ENCODE results near the gene LINC01488.

Gene LINC01488

DNA sequence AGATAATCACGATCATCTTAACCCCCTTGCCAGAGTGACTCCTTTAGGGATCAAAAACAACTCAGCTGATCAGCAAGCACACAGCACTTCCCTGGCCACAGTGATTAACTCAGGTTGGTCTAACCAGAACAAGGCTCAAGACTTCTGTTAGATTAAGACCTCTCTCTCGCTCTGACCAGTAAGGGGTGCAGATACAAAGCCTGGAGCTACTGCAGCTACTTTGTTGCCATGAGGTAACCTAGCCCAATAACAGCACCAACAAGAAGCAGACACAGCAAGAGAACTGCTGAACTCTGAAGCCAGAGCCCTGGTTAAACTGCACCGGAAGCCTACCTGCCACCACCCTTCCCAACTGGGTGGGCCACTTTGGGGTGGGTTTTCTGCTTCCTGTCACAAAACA lies 42.0 kb downstream of the LINC01488 start:
- Histone ChIP-seq H3K36me3 (ENCODE audit: control insufficient read depth in 2 of 2, insufficient read depth in 1 of 2, low read length in 2 of 2) (no peaks in the 10 kb centered on the region), H3K9me3 (ENCODE audit: control insufficient read depth, insufficient read depth, low read depth, low read length) (no peaks in the 10 kb centered on the region), H3K4me3 (ENCODE audit: low read depth, low read length) (no peak overlapping the region), H3K4me1 (ENCODE audit: control insufficient read depth, insufficient read depth, low read length) (no peaks in the 10 kb centered on the region), H3K27ac (ENCODE audit: extremely low read depth, low read depth, low read length) (no peak overlapping the region)
- ChIA-PET POLR2A (no interaction called here), CTCF (no interaction called here)
- TF ChIP-seq ZFHX2 (tag by site-specific recombination; conservative IDR thresholded peaks at IDR 0.05) (no peak), ZNF530 (tag by site-specific recombination; IDR thresholded peaks at IDR 0.05; ENCODE audit: low read depth) (no peak), ZBTB48 (tag by site-specific recombination; IDR thresholded peaks at IDR 0.05) (no peak), ZNF561 (tag by site-specific recombination; IDR thresholded peaks at IDR 0.05; ENCODE audit: borderline replicate concordance) (no peak)

- TF ChIP-seq, protein P1, sequence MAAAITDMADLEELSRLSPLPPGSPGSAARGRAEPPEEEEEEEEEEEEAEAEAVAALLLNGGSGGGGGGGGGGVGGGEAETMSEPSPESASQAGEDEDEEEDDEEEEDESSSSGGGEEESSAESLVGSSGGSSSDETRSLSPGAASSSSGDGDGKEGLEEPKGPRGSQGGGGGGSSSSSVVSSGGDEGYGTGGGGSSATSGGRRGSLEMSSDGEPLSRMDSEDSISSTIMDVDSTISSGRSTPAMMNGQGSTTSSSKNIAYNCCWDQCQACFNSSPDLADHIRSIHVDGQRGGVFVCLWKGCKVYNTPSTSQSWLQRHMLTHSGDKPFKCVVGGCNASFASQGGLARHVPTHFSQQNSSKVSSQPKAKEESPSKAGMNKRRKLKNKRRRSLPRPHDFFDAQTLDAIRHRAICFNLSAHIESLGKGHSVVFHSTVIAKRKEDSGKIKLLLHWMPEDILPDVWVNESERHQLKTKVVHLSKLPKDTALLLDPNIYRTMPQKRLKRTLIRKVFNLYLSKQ (tag by site-specific recombination; IDR thresholded peaks at IDR 0.05; ENCODE audit: borderline replicate concordance): no peak
- TF ChIP-seq ATF2 (tag by site-specific recombination; IDR thresholded peaks at IDR 0.05; ENCODE audit: low read depth) (no peak), ZNF561 (tag by site-specific recombination; IDR thresholded peaks at IDR 0.05; ENCODE audit: borderline replicate concordance) (no peak), KLF1 (tag by site-specific recombination; IDR thresholded peaks at IDR 0.05) (no peak), ZSCAN30 (tag by site-specific recombination; IDR thresholded peaks at IDR 0.05) (no peak), ZNF610 (tag by site-specific recombination; IDR thresholded peaks at IDR 0.05; ENCODE audit: borderline replicate concordance) (no peak), ZNF776 (tag by site-specific recombination; IDR thresholded peaks at IDR 0.05; ENCODE audit: borderline replicate concordance) (no peak), SALL2 (tag by site-specific recombination; IDR thresholded peaks at IDR 0.05; ENCODE audit: borderline replicate concordance) (no peak), ZNF792 (tag by site-specific recombination; IDR thresholded peaks at IDR 0.05) (no peak), ZBTB26 (tag by site-specific recombination; optimal IDR thresholded peaks at IDR 0.05) (no peak), ZNF560 (tag by site-specific recombination; IDR thresholded peaks at IDR 0.05; ENCODE audit: borderline replicate concordance) (no peak), ZNF157 (tag by site-specific recombination; IDR thresholded peaks at IDR 0.05) (no peak), PRDM1 (tag by site-specific recombination; IDR thresholded peaks at IDR 0.05) (no peak), SP2 (tag by site-specific recombination; IDR thresholded peaks at IDR 0.05) (no peak), ZNF223 (tag by site-specific recombination; IDR thresholded peaks at IDR 0.05) (no peak), ZFP3 (tag by site-specific recombination; IDR thresholded peaks at IDR 0.05; ENCODE audit: low read depth) (no peak)
- no peaks in the 10 kb centered on the region for H3K4me1 ChIP-seq (ENCODE audit: control insufficient read depth, insufficient read depth, low read length)
- no peak overlapping the region for H3K4me3 ChIP-seq (ENCODE audit: low read depth, low read length)
- no peak overlapping the region for H3K27ac ChIP-seq (ENCODE audit: extremely low read depth, low read depth, low read length)
- no peaks in the 10 kb centered on the region for H3K36me3 ChIP-seq (ENCODE audit: control insufficient read depth in 2 of 2, insufficient read depth in 1 of 2, low read length in 2 of 2)
- POLR2A ChIA-PET: no interaction called here
- no peaks in the 10 kb centered on the region for H3K9me3 ChIP-seq (ENCODE audit: control insufficient read depth, insufficient read depth, low read depth, low read length)
- CTCF ChIA-PET: interaction anchor here (0.5 kb wide), 1 partner anchor 11 kb away, joined by 3 read pairs; no protein-coding TSS in a partner anchor
Observed at GRCh38 chr11:69524291-69524882, 42.9 kb downstream of the LINC01488 start.
